K562 (cell line): ENCODE results near the gene CNTD1. TPM values are rescaled to one million over a fixed set of nuclear protein-coding genes. Genes with fewer than 3 reads are reported as not detected.

Experiments used
- ATF6 ChIP-seq: sonication (generic); formaldehyde crosslinking; IDR thresholded peaks from 2 replicates; pipeline ENCODE4 v1.4.0; 2020; ENCODE audit warnings: mild to moderate bottlenecking, missing genetic modification reagents
- CEBPG ChIP-seq, 3 experiments: fragments of 200-800 bp in 1 of 3; sonication (Bioruptor generic) in 1 of 3; sonication (generic) in 1 of 3; formaldehyde crosslinking in 1 of 3; IDR thresholded peaks in 2 of 3; conservative IDR thresholded peaks in 1 of 3; 2 replicates each; pipeline versions ENCODE4 v1.6.1 to v1.8.0; 2016 to 2022; ENCODE audit warnings: missing compliant biosample characterization in 2 of 3, missing genetic modification characterization in 2 of 3, mild to moderate bottlenecking in 1 of 3, missing genetic modification reagents in 1 of 3
- ELF1 ChIP-seq: fragments of 200-800 bp; sonication (Bioruptor generic); IDR thresholded peaks from 2 replicates; pipeline ENCODE4 v1.6.1; 2016; ENCODE audit warnings: missing genetic modification characterization, missing compliant biosample characterization
- ETS2 ChIP-seq: IDR thresholded peaks from 2 replicates; pipeline ENCODE4 v1.6.1; 2016; ENCODE audit warnings: borderline replicate concordance, missing genetic modification characterization, mild to moderate bottlenecking, moderate library complexity, missing compliant biosample characterization; ENCODE audit not compliant: poor library complexity, severe bottlenecking
- EZH2 ChIP-seq: IDR thresholded peaks from 2 replicates; pipeline ENCODE4 v1.6.1; 2012; ENCODE audit warnings: low read depth, mild to moderate bottlenecking, inconsistent platforms, low read length, borderline replicate concordance
- GATAD2A ChIP-seq: fragments of 450-650 bp; IDR thresholded peaks from 2 replicates; pipeline ENCODE4 v1.6.1; 2017
- HMG20A ChIP-seq: fragments of 450-650 bp; formaldehyde crosslinking; conservative IDR thresholded peaks from 2 replicates; pipeline ENCODE4 v1.4.0; 2020; ENCODE audit warnings: mild to moderate bottlenecking, mixed read lengths
- HMGXB4 ChIP-seq: sonication (generic); formaldehyde crosslinking; IDR thresholded peaks from 2 replicates; pipeline ENCODE4 v1.8.1; 2023; ENCODE audit warnings: mild to moderate bottlenecking, missing genetic modification reagents
- MECOM ChIP-seq: fragments of 250-450 bp; sonication (Bioruptor Pico); IDR thresholded peaks from 2 replicates; pipeline ENCODE4 v1.8.0; 2022; ENCODE audit warnings: inconsistent platforms
- MXI1 ChIP-seq: IDR thresholded peaks from 2 replicates; pipeline ENCODE4 v1.6.1; 2011; ENCODE audit warnings: low read depth, mild to moderate bottlenecking, improper control_type of control experiment, low read length
- NFIX ChIP-seq: fragments of 250-450 bp; sonication (Bioruptor Pico); IDR thresholded peaks from 2 replicates; pipeline ENCODE4 v1.4.0; 2020; ENCODE audit warnings: low read depth, mild to moderate bottlenecking, moderate library complexity
- POU5F1 ChIP-seq: fragments of 150-350 bp; IDR thresholded peaks from 2 replicates; pipeline ENCODE4 v1.6.1; 2014; ENCODE audit warnings: borderline replicate concordance, low read length, low read depth, mild to moderate bottlenecking; ENCODE audit not compliant: partially characterized antibody
- PYGO2 ChIP-seq: fragments of 450-650 bp; IDR thresholded peaks from 2 replicates; pipeline ENCODE4 v1.6.1; 2016; ENCODE audit warnings: mild to moderate bottlenecking, missing genetic modification characterization, moderate library complexity, missing compliant biosample characterization
- SMAD3 ChIP-seq: fragments of 450-650 bp; formaldehyde crosslinking; conservative IDR thresholded peaks from 2 replicates; pipeline ENCODE4 v1.4.0; 2020; ENCODE audit warnings: mild to moderate bottlenecking
- SMARCB1 ChIP-seq: IDR thresholded peaks from 2 replicates; pipeline ENCODE4 v1.6.1; 2011; ENCODE audit warnings: improper control_type of control experiment, low read depth; ENCODE audit not compliant: insufficient read length
- TSHZ1 ChIP-seq: fragments of 250-450 bp; sonication (Bioruptor Pico); IDR thresholded peaks from 2 replicates; pipeline ENCODE4 v1.4.0; 2020; ENCODE audit warnings: mild to moderate bottlenecking, moderate library complexity
- ZFPM2 ChIP-seq: fragments of 250-450 bp; sonication (Bioruptor Pico); IDR thresholded peaks from 2 replicates; pipeline ENCODE4 v1.5.1; 2022; ENCODE audit warnings: mild to moderate bottlenecking
- ZNF133 ChIP-seq: fragments of 250-450 bp; sonication (Bioruptor Pico); IDR thresholded peaks from 2 replicates; pipeline ENCODE4 v1.4.0; 2020; ENCODE audit warnings: mild to moderate bottlenecking
- ZNF174 ChIP-seq: fragments of 250-450 bp; sonication (Bioruptor Pico); IDR thresholded peaks from 2 replicates; pipeline ENCODE4 v1.4.0; 2020; ENCODE audit warnings: mild to moderate bottlenecking
- ZNF23 ChIP-seq: fragments of 250-450 bp; sonication (Bioruptor Pico); IDR thresholded peaks from 2 replicates; pipeline ENCODE4 v1.4.0; 2020; ENCODE audit warnings: mild to moderate bottlenecking
- ZNF232 ChIP-seq: sonication (generic); formaldehyde crosslinking; IDR thresholded peaks from 2 replicates; pipeline ENCODE4 v1.8.0; 2022; ENCODE audit warnings: mild to moderate bottlenecking, missing genetic modification reagents
- polyA plus RNA-seq, 8 experiments: library from polyadenylated mRNA; depleted of rRNA in 4 of 8; stranded (reverse) in 5 of 8; unstranded in 3 of 8; fragments of >200 nt; fragmentation: Nextera tagmentation in 2 of 8; fragmentation: Illumina TruSeq in 1 of 8; extraction: Ambion mirVana in 2 of 8; extraction: Trizol in 1 of 8; gene quantifications; 2 replicates each; pipeline versions ENCODE4 v1.2.1 to v1.2.3, GENCODE V29; 2011 to 2014; ENCODE audit warnings: inconsistent platforms in 1 of 8, missing spikeins in 1 of 8
- total RNA-seq, 7 experiments: library from RNA; depleted of rRNA in 6 of 7; stranded (reverse); fragments of >200 nt in 6 of 7; fragmentation: Illumina TruSeq in 2 of 7; extraction: Trizol in 2 of 7; gene quantifications; 2 replicates each; pipeline versions ENCODE4 v1.2.1 to v1.2.3, GENCODE V29; 2011 to 2021; ENCODE audit warnings: low replicate concordance in 1 of 7

Gene CNTD1
- total and polyA plus RNA-seq, 9 of the 15 experiments (the other 6 are each of a cell fraction or from before 2014, with no cell fraction given): 0.12 to 0.86 (median 0.41) TPM; not detected in 1

GRCh38 chr17:42832934-42833766 lies 34.5 kb downstream of the CNTD1 start, which contains the start of gene PSME3 (continued):
- TF ChIP-seq HMGXB4 (peak; percentile 93), POU5F1 (no peak), SMAD3 (CRISPR knock-in tag) (no peak; the same call in 1 of the 2 replicates), GATAD2A (no peak), NFIX (CRISPR knock-in tag) (no peak), SMARCB1 (no peak), TSHZ1 (CRISPR knock-in tag) (no peak), HMG20A (CRISPR knock-in tag) (no peak), ZFPM2 (CRISPR knock-in tag) (no peak), MXI1 (peak; percentile 97), ZNF174 (no peak), MECOM (CRISPR knock-in tag) (no peak), ZNF133 (CRISPR knock-in tag) (no peak), ETS2 (no peak), ELF1 (tag) (peak; percentile 93), ZNF232 (no peak), PYGO2 (tag) (no peak), CEBPG (CRISPR knock-in tag; IDR thresholded peaks at IDR 0.05) (peak; percentile 44; the same call in 1 of the 2 replicates), CEBPG (tag; conservative IDR thresholded peaks at IDR 0.05 in 1 of 2, IDR thresholded peaks at IDR 0.05 in 1 of 2) (no peak), ZNF23 (CRISPR knock-in tag) (no peak), ATF6 (CRISPR knock-in tag) (no peak; the same call in 1 of the 2 replicates), EZH2 (no peak)
